Fibroblast of pulmonary artery (primary cell): ENCODE data around the gene SH3GL3.

Experiments used
- DNase-seq: peaks from one replicate; pipeline ENCODE4 v3.0.0-alpha.2; 2010; ENCODE audit warnings: low read depth
- H3K4me3 ChIP-seq: replicated peaks from 2 replicates; pipeline ENCODE4 v1.5.1; 2011; ENCODE audit warnings: low read depth, mild to moderate bottlenecking, control low read depth, low read length, moderate library complexity
- TF ChIP-seq, protein P1 (sequence below): IDR thresholded peaks from 2 replicates; pipeline ENCODE4 v1.5.1; 2011; ENCODE audit warnings: mild to moderate bottlenecking, control low read depth, low read length, inconsistent platforms; ENCODE audit errors: missing control alignments

Gene SH3GL3

DNA sequence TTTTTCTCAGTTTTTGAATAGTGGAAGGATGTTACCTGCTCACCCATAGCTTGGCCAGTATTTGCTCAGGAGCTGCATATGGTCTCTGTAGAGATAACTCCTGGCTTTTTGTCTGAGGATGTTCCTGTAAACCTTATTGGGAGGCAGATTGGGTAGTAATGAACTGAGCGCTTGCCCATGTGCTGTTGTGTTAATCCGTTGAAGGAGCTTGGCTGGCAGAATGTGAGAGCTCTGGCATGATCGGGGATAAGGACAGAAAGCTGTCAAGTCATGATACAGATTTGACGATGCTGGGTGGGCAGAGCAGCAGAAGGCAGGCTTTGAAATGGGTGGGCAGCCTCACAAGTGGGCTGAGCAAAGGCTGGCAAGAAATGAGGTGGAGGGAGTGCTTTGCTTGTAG, 27.4 kb downstream of the SH3GL3 start:
- no peak overlapping the region for H3K4me3 ChIP-seq
- DNase-seq = no peak
- TF ChIP-seq, protein P1, sequence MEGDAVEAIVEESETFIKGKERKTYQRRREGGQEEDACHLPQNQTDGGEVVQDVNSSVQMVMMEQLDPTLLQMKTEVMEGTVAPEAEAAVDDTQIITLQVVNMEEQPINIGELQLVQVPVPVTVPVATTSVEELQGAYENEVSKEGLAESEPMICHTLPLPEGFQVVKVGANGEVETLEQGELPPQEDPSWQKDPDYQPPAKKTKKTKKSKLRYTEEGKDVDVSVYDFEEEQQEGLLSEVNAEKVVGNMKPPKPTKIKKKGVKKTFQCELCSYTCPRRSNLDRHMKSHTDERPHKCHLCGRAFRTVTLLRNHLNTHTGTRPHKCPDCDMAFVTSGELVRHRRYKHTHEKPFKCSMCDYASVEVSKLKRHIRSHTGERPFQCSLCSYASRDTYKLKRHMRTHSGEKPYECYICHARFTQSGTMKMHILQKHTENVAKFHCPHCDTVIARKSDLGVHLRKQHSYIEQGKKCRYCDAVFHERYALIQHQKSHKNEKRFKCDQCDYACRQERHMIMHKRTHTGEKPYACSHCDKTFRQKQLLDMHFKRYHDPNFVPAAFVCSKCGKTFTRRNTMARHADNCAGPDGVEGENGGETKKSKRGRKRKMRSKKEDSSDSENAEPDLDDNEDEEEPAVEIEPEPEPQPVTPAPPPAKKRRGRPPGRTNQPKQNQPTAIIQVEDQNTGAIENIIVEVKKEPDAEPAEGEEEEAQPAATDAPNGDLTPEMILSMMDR = no peak

DNA sequence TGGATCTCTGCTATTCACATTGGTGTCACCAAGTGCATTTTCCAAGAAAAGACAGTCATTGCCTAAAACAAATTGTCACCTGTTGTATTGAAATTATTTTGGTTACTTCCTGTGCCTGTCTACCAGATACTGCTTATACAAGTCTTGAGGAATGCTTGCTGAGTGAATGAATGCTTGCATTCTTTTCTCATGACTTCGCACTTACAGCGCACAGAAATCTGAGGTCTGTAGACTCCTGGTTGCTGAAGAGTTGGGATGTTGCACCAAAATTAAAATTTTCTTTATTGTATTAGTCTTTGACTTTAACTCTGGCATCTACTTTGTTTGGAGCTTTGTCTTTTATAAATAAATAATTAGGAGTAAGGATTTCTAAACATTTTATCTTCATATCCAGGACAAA, 28.4 kb downstream of the SH3GL3 start:
- peak; percentile 17 for DNase-seq

DNA sequence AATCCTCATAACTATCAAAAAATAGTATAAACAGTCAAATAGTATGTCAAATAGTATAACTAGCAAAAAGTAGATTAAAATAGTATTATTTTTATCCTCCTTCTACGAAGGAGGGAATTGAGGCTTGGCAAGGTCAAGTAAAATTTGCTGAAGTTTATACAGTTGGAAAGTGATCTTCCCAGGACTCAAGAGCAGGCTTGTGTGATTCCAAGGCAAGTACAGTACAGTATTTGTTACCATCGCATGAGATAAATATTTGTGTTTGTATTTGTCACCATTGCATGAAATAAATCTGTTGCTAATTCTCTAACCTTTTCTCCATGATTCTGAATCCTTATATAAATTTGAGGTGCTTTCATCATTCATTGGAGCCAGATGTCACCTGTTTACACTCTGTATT, 28.9 kb downstream of the SH3GL3 start:
- no peak for DNase-seq
- H3K4me3 ChIP-seq = no peak overlapping the region
- TF ChIP-seq, protein P1 = no peak

More for the DNA sequence above, 28.4 kb downstream of the SH3GL3 start:
- TF ChIP-seq, protein P1 = no peak
- no peak overlapping the region for H3K4me3 ChIP-seq

DNA sequence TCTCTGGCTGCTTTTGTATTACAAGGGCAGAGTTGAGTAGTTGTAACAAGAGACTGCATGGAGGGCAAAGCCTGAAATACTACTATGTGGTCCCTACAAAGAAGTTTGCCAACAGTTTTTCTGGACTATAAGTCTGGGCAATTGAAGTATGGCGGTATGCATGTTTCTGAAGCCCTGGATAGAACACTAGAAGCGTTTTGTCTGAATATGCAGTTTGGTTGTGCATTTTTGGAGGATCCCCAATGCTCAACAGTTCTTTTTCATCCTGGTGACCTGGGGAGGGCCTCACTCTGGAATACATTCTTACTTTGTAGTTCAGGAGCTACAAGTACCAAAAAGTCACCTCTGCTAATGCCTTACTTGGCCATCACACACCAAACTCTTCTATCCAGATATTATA, 29.6 kb downstream of the SH3GL3 start:
- TF ChIP-seq, protein P1 = no peak
- no peak for DNase-seq
- no peak overlapping the region for H3K4me3 ChIP-seq

DNA sequence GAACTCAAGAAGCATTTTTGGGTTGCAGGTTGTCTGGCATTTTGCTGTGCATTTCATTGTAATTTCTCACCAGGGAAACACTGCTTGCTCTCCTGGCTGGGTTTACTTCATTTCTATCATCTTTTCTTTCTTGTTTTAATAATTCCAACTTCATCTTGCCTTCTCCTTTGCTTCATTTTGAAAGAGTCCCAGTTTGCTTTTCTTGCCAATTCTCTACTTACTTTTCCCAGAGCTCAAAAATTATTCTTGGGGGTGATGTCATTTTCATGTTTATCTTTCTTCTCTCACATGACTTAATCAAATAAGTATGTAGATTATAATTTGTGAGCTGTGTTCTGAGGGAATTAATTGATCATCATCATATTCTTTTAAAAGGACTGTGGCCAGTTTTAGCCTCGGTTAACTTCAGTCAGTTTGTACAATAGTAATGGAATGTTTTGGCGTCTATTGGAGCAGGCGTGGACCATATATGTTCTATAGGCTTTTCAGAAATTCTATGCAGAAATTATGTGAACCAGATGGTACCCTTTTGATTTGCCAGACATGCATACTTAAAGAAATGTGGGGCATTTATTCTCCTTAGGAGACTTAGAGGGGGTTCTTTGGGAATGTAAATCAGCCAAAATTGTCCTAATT, 30.1 kb downstream of the SH3GL3 start:
- TF ChIP-seq, protein P1 = no peak
- no peak for DNase-seq
- no peak overlapping the region for H3K4me3 ChIP-seq

DNA sequence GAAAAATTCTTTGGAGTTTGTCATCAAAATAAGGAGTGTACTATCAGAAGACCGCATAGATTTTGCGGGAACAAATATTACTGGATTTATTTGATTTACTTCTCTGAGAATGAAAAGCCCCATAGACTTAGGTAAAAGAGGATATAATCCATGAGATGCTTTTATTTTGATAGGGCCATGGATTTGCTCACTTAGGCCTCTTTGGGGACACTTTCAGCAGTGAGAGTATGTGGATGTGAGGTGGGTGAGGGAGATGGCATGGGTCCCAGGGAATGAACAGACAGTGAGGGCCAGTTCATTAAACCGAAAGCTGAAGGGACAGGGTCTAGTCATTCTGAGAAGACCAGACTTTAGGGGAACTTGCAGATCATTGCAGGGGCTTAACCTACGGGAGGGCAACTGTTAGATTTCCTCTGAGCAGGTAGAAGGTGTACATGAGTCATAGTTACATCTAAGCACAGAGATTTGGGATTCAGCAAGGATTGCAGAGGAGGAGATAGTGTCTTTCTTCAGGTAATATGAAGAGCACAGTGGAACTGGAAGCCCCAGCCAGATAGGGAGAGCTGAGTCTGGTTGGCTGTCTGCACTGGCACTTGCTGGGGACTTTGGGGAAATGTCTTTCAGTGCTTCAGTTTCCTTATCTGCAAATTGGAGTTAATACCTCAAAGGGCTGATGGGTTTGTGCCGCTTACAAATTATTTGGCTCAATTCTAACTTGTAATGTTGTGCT, 30.8 kb downstream of the SH3GL3 start:
- TF ChIP-seq, protein P1 = no peak
- no peak overlapping the region for H3K4me3 ChIP-seq
- no peak for DNase-seq
